A549 (cell line): ENCODE results near the gene BICD2.

Experiments used
- CBX2 ChIP-seq: fragments of 200-600 bp; sonication (generic); IDR thresholded peaks from 2 replicates; pipeline ENCODE4 v1.6.1; 2016; ENCODE audit warnings: low read depth, mild to moderate bottlenecking, borderline replicate concordance
- CHD4 ChIP-seq: fragments of 200-600 bp; sonication (generic); IDR thresholded peaks from 2 replicates; pipeline ENCODE4 v1.6.1; 2016; ENCODE audit warnings: antibody characterized with exemption, mild to moderate bottlenecking, borderline replicate concordance
- FOSL2 ChIP-seq, 2 experiments: fragments of 450-650 bp in 1 of 2; fragments of >200 bp in 1 of 2; sonication (Bioruptor Twin) in 1 of 2; formaldehyde crosslinking; IDR thresholded peaks; 2 replicates each; pipeline versions ENCODE4 v1.5.0 to v1.6.1; 2016 to 2020; ENCODE audit warnings: mild to moderate bottlenecking in 1 of 2, moderate library complexity in 1 of 2
- HDAC2 ChIP-seq: fragments of 200-600 bp; sonication (generic); IDR thresholded peaks from 2 replicates; pipeline ENCODE4 v1.6.1; 2016
- MAZ ChIP-seq: fragments of 150-350 bp; IDR thresholded peaks from 2 replicates; pipeline ENCODE4 v1.6.1; 2014; ENCODE audit warnings: antibody characterized with exemption, low read depth, low read length, borderline replicate concordance
- MYC ChIP-seq: IDR thresholded peaks from 2 replicates; pipeline ENCODE4 v1.6.1; 2012; ENCODE audit warnings: mild to moderate bottlenecking, inconsistent platforms, low read length, improper control_type of control experiment, borderline replicate concordance
- RAD21 ChIP-seq, 2 experiments: fragments of >200 bp in 1 of 2; sonication (Bioruptor Twin) in 1 of 2; formaldehyde crosslinking in 1 of 2; IDR thresholded peaks in 1 of 2; conservative IDR thresholded peaks in 1 of 2; 2 replicates in 1 of 2; 3 replicates in 1 of 2; pipeline ENCODE4 v1.6.1; 2012 to 2018; ENCODE audit warnings: inconsistent platforms in 1 of 2
- TP53 ChIP-seq: fragments of 250-450 bp; sonication (Bioruptor Pico); IDR thresholded peaks from 2 replicates; pipeline ENCODE4 v1.5.0; 2021; ENCODE audit warnings: mild to moderate bottlenecking, moderate library complexity
- TF ChIP-seq, protein P1 (sequence below): fragments of >200 bp; sonication (Bioruptor Twin); formaldehyde crosslinking; IDR thresholded peaks from 3 replicates; pipeline ENCODE4 v1.5.1; 2016
- TF ChIP-seq, protein P2 (sequence below): fragments of 200-600 bp; sonication (generic); IDR thresholded peaks from 2 replicates; pipeline ENCODE4 v1.6.1; 2016; ENCODE audit warnings: antibody characterized with exemption, mild to moderate bottlenecking, moderate library complexity
- TF ChIP-seq, protein P3 (sequence below): IDR thresholded peaks from 2 replicates; pipeline ENCODE4 v1.6.1; 2012; ENCODE audit warnings: low read depth, borderline replicate concordance

DNA sequence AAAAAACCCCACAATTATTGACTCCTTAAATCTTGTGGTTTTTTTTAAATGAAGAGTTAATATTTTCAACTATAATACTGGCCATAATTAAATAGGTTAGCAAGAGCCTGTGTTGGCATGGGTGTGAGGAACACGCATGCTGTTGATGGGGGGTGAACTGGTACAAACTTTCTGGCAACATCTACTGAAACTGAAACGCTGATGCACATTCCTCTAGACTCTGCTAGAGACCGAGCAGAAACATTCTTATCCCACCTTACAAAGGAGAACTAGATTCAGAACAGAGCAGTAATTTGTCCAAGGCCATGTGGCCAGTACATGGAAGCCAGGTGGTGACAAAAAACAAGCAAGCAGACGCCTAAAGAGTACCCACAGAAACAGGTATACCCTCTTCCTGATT lies 2.4 kb downstream of the BICD2 start:
- TF ChIP-seq, protein P1, sequence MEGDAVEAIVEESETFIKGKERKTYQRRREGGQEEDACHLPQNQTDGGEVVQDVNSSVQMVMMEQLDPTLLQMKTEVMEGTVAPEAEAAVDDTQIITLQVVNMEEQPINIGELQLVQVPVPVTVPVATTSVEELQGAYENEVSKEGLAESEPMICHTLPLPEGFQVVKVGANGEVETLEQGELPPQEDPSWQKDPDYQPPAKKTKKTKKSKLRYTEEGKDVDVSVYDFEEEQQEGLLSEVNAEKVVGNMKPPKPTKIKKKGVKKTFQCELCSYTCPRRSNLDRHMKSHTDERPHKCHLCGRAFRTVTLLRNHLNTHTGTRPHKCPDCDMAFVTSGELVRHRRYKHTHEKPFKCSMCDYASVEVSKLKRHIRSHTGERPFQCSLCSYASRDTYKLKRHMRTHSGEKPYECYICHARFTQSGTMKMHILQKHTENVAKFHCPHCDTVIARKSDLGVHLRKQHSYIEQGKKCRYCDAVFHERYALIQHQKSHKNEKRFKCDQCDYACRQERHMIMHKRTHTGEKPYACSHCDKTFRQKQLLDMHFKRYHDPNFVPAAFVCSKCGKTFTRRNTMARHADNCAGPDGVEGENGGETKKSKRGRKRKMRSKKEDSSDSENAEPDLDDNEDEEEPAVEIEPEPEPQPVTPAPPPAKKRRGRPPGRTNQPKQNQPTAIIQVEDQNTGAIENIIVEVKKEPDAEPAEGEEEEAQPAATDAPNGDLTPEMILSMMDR, result no peak
- TF ChIP-seq TP53 (CRISPR knock-in tag) (no peak), CHD4 (no peak), MYC (no peak), CBX2 (no peak), FOSL2 (IDR thresholded peaks at IDR 0.05) (no peak), FOSL2 (CRISPR knock-in tag; IDR thresholded peaks at IDR 0.05) (no peak), MAZ (no peak), RAD21 (conservative IDR thresholded peaks at IDR 0.05 in 1 of 2, IDR thresholded peaks at IDR 0.05 in 1 of 2) (no peak), HDAC2 (no peak)
- TF ChIP-seq, protein P2, sequence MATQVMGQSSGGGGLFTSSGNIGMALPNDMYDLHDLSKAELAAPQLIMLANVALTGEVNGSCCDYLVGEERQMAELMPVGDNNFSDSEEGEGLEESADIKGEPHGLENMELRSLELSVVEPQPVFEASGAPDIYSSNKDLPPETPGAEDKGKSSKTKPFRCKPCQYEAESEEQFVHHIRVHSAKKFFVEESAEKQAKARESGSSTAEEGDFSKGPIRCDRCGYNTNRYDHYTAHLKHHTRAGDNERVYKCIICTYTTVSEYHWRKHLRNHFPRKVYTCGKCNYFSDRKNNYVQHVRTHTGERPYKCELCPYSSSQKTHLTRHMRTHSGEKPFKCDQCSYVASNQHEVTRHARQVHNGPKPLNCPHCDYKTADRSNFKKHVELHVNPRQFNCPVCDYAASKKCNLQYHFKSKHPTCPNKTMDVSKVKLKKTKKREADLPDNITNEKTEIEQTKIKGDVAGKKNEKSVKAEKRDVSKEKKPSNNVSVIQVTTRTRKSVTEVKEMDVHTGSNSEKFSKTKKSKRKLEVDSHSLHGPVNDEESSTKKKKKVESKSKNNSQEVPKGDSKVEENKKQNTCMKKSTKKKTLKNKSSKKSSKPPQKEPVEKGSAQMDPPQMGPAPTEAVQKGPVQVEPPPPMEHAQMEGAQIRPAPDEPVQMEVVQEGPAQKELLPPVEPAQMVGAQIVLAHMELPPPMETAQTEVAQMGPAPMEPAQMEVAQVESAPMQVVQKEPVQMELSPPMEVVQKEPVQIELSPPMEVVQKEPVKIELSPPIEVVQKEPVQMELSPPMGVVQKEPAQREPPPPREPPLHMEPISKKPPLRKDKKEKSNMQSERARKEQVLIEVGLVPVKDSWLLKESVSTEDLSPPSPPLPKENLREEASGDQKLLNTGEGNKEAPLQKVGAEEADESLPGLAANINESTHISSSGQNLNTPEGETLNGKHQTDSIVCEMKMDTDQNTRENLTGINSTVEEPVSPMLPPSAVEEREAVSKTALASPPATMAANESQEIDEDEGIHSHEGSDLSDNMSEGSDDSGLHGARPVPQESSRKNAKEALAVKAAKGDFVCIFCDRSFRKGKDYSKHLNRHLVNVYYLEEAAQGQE, result no peak
- TF ChIP-seq, protein P3, sequence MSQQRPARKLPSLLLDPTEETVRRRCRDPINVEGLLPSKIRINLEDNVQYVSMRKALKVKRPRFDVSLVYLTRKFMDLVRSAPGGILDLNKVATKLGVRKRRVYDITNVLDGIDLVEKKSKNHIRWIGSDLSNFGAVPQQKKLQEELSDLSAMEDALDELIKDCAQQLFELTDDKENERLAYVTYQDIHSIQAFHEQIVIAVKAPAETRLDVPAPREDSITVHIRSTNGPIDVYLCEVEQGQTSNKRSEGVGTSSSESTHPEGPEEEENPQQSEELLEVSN, result no peak
